Measurements from ENCODE around the gene RHBDD1.

Gene RHBDD1

GRCh38 chr2:226903179-226903578, 67.3 kb downstream of the RHBDD1 start:
- no peak overlapping the region for H3K4me3 ChIP-seq (ENCODE audit: low read depth, low read length)
- in situ Hi-C loops (cut with HindIII; ENCODE audit: low sequenced_read_pairs) = no loop called here
- no peak for TF ChIP-seq CTCF (IDR thresholded peaks at IDR 0.05; ENCODE audit: low read depth, low read length, missing control alignments)
- DNase-seq (ENCODE audit: low read depth) = peak; percentile 36

- in situ Hi-C loops (cut with HindIII; ENCODE audit: low sequenced_read_pairs) = no loop called here
- no peak for TF ChIP-seq CTCF (IDR thresholded peaks at IDR 0.05; ENCODE audit: low read depth, low read length, missing control alignments)
- H3K4me3 ChIP-seq (ENCODE audit: low read depth, low read length) = no peak overlapping the region
- DNase-seq (ENCODE audit: low read depth) = no peak
Observed at GRCh38 chr2:226904592-226904991, 68.7 kb downstream of the RHBDD1 start.

GRCh38 chr2:226905718-226906117, 69.9 kb downstream of the RHBDD1 start:
- no peak overlapping the region for H3K4me3 ChIP-seq (ENCODE audit: low read depth, low read length)
- TF ChIP-seq CTCF (IDR thresholded peaks at IDR 0.05; ENCODE audit: low read depth, low read length, missing control alignments) = no peak
- no peak for DNase-seq (ENCODE audit: low read depth)
- in situ Hi-C loops (cut with HindIII; ENCODE audit: low sequenced_read_pairs) = no loop called here

GRCh38 chr2:226906163-226906693, 70.4 kb downstream of the RHBDD1 start:
- no peak overlapping the region for H3K4me3 ChIP-seq (ENCODE audit: low read depth, low read length)
- TF ChIP-seq CTCF (IDR thresholded peaks at IDR 0.05; ENCODE audit: low read depth, low read length, missing control alignments) = no peak
- no peak for DNase-seq (ENCODE audit: low read depth)
- in situ Hi-C loops (cut with HindIII; ENCODE audit: low sequenced_read_pairs) = no loop called here

- no peak for DNase-seq (ENCODE audit: low read depth)
- in situ Hi-C loops (cut with HindIII; ENCODE audit: low sequenced_read_pairs) = no loop called here
- no peak for TF ChIP-seq CTCF (IDR thresholded peaks at IDR 0.05; ENCODE audit: low read depth, low read length, missing control alignments)
- no peak overlapping the region for H3K4me3 ChIP-seq (ENCODE audit: low read depth, low read length)
Observed at GRCh38 chr2:226909126-226909525, 73.3 kb downstream of the RHBDD1 start.

- in situ Hi-C loops (cut with HindIII; ENCODE audit: low sequenced_read_pairs) = no loop called here
- H3K4me3 ChIP-seq (ENCODE audit: low read depth, low read length) = no peak overlapping the region
- TF ChIP-seq CTCF (IDR thresholded peaks at IDR 0.05; ENCODE audit: low read depth, low read length, missing control alignments) = no peak
- no peak for DNase-seq (ENCODE audit: low read depth)
Observed at GRCh38 chr2:226909836-226910235, 74.0 kb downstream of the RHBDD1 start.

GRCh38 chr2:226910384-226910783, 74.5 kb downstream of the RHBDD1 start:
- no peak overlapping the region for H3K4me3 ChIP-seq (ENCODE audit: low read depth, low read length)
- in situ Hi-C loops (cut with HindIII; ENCODE audit: low sequenced_read_pairs) = no loop called here
- no peak for DNase-seq (ENCODE audit: low read depth)
- no peak for TF ChIP-seq CTCF (IDR thresholded peaks at IDR 0.05; ENCODE audit: low read depth, low read length, missing control alignments)

Measured in astrocyte of the cerebellum (primary cell).